HL-60/S4 treated with phorbol 12-myristate 13-acetate at 8.2 ng/mL for 4 days and 3 days (cell line): ENCODE measurements around the gene GPAM.

Source experiments
- in situ Hi-C: fragments of 300-500 bp; cut with MboI; formaldehyde crosslinking; loops from 2 replicates; pipeline ENCODE4 v1.15.0; 2022; ENCODE audit warnings: low sequenced_read_pairs

GPAM gene

DNA sequence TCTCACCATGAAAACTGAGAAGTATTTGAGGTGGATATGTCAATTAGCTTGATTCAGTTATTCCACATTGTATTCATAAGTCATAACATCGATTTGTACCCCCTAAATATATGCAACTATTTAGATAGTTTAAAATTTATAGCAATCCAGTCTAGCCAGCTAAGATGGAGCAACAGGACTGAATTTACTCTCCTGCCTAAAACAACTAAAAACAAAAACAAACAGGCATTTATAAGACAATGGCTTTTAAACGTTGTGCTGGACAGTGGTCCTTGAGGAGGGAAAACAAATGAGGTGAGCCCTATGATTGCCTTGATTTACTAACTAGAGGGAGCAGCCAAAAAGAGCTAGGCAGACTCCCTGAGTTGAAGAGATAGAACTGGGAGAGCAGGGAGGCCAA lies 814 bp upstream of the GPAM start:
- in situ Hi-C loops = no loop called here

DNA sequence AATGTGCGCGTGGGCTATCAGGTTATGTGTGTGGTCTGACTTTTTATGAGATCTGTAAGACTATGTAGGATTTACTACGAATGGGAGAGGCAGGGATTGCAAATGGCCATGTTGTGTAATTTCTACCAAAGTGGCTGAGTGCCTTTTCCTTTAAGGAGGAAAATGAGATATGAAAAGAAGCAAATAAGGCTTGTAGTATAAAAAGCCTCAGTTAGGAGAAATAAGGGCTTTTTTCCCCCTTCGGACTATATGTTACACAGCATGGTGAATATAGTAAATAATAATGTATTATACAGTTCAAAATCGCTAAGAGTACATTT lies 447 bp upstream of the GPAM start:
- in situ Hi-C loops = no loop called here

DNA sequence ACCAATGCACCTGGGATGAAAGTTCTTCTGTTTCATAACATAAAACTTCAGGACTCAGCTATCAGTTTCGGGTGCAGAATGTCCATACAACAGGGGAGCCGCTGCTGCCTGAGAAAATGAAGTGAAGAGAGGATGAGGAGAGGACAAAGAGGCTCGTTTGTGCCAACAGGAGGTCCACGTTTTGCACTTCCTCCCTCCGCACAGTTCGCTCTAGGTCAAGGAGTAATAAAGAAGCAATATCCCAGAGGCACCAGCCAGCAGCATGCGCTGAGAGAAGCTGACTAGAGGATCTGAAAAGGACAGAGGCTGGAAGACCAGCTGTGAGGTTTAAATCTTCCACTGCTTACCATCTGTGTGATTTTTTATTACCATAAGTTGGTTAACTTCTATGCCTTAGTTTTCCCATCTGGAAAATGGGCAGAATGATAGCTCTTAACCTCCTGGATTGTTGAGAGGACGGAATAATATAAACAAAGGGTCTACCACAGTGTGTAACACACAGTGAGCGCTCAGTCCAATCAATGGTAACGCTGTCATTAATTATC lies 709 bp downstream of the GPAM start:
- in situ Hi-C loops = no loop called here

DNA sequence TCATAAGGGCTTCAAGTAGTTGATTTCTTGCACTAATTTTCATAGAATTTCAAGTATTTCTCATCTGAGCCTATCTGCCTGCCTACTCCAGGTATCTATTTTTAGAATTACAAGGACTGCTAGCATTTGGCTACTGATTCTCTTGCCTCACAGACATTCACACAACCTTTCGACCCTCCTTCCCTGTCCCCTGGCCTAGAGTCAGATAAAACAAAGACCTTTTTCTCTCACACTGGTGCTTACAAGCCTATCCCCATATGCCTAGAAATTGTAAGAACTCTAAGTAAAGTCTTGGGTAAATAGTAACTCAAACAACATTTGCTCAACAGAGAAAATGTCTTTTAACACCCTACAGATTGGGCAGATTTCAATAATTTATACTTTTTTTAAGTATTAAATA lies 6.3 kb downstream of the GPAM start:
- in situ Hi-C loops = no loop called here

DNA sequence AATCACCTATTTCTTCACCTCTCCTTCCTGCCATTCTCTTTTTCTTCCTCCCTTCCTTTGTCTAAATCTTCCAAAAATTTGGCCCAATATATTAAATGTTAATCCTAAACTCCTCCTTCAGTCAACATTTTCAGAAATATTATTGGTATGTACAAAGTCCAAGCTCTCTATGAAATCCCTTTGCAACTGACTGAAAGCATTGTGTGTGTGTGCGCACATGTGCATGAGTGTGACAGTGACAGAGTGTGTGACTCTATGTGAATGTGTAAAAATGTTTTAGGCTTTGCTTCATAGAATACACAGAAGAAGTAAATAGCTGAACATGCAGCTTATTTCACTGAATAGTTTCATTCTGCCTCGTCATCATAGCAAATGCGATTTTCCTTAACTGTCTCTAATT lies 7.0 kb downstream of the GPAM start:
- in situ Hi-C loops = no loop called here

DNA sequence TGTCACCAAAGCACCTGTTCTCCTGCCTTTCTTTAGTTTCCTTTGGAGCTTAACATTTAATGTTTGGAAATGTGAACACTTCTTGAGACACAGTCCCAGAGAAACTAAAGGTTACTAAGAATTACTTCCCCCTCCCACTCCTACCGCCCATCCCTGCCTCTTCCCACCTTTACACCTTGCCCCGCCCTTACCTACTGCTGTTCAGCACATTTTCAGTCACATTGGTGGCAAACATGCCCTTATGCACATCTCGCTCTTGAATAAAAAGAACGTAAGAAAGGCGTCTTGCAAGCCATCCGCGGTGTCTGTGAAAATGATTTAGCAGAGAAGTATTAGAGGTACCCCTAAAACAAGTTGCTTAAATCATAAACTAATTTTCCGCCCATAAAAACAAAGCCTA lies 8.2 kb downstream of the GPAM start:
- in situ Hi-C loops = no loop called here

DNA sequence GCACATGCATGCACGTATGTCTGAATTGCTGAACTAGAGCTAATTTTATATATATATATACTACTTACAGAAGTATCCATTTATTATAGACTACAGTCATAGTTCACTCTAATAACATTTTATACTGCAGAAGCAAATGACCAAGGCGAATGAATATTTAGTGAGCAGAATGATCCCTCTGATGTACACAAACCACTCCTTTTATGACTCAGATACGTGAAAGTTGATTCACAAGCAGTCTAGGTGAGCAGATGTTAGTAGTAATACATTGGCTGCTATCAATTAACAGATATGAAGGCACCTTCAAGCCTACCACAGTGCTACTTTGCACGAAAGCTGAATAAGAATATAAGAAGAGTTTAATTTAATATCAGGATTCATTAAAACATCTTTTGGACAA lies 10.4 kb downstream of the GPAM start:
- in situ Hi-C loops = no loop called here

DNA sequence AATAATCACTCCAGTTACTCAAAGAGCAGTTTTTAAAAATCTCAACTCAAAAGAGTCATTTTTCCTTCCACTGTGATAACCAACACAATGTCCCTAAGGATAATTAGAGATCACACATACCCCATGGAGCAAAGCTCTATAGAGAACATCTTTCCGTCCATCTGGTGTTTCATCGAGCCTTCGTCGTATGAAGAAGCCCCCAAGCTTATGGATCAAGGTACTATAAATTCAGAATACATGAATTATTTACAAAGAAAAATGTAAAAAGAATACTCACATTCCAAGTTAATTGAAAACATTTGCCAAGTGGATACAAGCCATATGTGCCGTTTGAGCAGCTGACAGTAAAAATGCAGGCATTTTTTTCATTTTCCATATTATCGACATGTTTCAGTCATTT lies 14.8 kb downstream of the GPAM start:
- in situ Hi-C loops = no loop called here

DNA sequence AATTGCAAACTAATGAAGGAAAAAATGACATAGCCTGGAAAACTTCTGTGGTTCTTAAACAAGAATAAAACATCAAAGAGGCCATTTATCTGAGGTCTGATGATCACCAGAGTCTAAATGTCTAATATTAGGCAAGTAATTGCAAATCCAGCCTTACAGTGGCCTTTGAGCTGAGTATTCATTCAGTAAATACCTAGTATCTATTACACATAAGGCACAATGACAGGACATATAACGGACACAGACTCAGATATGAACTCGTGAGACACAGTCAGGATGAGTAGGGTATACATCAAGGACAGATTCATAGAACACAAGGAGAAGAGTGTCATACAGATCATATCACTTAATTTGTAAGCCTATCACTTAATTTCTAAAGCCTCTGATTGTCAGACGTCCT lies 16.8 kb downstream of the GPAM start:
- in situ Hi-C loops = no loop called here

DNA sequence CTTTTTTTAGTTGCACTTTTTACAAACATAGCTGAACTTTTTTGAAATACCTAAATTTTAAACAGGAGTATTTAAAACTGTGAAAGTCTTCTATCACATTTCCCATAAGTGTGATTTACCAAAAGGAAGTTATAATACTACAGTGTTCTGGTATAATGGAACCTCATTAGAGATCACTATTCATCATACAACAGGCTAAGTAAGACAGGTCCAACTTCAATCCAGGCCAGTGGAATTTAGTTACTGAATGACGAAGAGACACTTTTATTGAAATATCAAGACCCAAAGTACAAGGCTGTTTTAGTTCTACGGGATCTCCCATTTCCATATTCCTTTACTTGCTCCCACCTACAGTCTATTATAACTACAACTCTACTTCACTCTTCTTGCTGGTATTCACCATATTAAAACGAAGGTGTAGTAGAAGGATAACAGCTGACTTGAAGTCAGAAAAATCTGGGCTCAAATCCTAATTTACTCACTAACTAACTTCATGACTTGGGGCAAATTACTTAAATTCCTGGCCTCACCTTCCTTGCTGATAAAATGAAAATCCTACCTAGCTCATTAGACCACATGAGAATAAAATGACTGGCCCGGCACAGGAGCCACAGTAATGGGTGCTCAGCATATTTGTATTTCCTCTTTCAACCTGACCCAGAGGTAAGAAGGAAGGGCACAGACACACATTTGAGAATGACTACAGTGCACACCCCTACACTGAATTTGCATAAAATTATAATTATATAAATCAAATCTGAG lies 21.6 kb downstream of the GPAM start:
- in situ Hi-C loops = no loop called here

DNA sequence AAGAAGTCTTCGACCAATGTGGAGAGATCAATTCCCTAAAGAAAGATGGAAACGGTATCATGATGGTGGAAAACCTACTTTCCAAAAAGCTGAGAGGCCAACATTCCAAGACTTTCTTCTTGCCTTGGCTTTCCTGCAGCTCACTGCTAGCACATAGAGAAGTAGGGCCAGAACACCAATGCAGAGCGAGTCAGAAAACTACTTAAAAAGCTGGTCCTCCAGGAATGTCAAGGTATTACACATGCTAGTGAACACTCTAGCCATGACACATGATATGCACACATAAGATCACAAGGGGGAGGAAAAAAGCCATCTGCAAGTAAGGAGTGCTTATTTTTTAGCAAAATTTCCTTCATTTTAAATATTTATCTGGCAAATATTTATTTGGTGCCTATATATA lies 22.7 kb downstream of the GPAM start:
- in situ Hi-C loops = no loop called here

DNA sequence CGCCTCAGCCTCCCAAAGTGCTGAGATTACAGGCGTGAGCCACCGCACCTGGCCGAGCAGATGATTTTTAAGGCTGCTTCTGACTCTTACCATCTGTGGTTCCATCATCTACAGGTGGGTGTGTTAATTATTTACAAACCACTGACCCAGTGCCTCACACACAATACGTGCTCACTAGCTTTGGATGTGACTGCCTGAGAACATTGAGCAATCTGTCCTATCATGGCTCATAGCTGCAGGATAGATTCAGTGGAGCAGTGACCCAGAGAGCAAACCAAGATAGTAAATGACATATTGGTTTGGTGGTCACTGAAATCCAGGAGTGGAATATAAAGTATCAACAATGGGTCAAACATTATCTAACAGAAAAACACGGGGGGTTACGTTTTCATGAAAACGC lies 24.1 kb downstream of the GPAM start:
- in situ Hi-C loops = no loop called here

DNA sequence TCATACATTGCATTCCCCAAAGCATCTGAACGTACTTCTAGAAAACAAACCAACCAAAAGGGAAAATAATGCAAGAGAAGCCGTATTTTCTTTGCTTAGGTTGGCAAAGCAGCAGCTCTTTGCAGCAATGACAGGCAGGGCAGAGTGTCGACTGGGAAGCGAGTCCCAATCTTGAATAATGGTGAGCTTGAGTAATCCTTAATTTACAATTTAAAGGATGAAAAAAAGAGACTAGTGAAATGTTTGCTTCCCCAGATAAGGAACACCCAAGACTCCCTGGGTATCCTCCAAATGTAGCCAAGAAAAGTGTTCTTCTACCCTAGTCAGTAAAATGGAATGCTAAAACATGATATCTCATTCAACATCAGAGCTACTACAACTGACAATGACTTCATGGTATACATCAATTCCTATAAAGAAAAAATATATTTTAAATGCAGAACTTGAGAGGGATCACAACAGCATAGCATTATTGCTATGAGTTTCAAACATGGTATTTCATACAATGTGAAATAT lies 32.0 kb downstream of the GPAM start:
- in situ Hi-C loops = no loop called here

DNA sequence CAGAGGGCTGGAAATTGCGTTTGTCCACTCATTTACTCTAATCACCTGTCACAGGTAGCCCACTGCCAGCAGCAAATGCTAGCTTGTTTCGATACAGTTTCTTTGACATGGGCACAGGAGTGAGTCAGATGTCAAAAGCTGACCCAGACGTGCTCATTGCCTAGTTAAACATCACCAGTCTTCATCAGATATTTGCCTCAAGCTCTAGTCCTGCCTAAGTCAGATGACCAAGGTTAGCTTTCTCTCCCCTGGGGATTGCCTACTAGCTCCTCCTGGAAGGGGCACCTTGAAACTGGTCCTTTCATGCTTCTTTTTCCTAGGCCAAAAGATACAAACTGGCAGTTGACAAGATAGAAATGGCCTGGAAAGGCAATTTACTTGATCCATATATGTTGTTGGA lies 35.2 kb downstream of the GPAM start:
- in situ Hi-C loops = no loop called here

DNA sequence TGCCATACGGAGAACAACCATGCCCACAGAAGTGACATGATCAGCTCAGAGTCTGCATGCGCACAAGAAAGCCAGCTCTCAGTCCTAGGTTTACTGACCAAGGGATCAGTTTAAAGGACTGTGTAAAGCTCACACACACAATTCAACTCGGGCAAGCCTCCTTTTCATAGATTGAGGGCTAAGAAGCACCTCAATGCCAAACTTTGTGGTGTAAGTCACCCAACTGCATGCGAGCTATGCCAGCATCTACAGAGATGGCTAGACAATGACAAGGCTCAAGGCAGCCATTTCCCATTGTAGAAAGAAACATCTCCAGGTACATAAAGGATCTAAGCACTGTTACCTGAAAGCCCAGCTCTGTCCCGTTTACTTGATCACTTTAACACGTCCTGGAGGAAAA lies 36.8 kb downstream of the GPAM start:
- in situ Hi-C loops = no loop called here

DNA sequence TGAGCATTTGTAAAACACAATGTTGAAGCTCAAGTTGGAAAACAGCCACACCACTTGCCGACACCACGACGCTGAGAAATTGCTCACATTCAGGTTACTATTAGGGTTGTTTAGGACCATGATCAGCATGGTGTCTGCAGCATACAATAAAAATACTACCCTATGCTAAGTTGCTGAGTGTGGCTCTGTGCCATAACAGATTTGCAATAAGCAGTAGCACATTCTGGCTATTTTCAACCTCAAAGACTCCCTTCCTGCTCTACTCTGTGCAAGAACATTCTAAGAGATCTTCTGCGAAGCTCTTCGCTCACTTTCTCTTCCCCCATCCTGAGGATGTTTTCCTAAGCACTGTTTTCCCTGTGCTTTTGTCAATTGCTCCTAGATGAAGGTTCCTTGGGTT lies 38.3 kb downstream of the GPAM start:
- in situ Hi-C loops = no loop called here

DNA sequence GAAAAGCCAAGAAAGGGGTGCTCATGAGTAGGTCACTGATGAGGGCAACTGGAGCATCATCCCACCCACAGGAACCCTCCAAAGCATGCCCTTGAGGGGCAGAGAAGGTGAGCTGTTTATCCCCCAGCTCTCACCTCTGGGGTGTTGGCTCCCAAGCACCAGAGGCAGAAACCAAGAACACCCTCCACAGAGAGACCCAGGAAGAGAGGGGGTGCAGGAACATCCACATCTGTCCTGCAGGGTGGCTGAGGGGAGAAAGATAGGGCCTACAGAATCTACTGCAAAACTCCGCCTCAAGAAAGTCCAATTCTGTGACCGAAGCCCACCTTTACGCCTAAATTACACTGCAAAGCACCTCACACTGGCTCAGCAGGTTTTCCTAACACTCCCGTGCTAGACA lies 40.1 kb downstream of the GPAM start:
- in situ Hi-C loops = no loop called here

DNA sequence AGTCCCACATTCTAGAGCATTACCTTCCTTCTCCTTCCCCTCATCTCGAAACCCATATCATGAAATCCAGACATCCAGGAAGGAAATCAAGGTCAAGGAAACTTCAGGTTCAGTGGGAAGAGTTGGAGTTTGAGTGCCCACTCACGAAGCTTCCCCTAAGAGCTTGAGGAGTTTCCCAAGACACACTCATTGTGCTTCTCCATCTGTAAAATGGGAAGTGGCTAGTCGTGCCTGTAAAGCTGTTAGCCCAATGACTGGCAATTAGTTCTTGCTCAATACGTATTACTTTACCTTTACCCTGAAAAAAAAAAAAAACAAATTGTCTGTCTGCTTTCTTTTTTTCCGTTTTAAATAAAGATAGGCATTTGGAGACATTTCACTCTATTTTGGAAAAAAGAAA lies 42.3 kb downstream of the GPAM start:
- in situ Hi-C loops = no loop called here

DNA sequence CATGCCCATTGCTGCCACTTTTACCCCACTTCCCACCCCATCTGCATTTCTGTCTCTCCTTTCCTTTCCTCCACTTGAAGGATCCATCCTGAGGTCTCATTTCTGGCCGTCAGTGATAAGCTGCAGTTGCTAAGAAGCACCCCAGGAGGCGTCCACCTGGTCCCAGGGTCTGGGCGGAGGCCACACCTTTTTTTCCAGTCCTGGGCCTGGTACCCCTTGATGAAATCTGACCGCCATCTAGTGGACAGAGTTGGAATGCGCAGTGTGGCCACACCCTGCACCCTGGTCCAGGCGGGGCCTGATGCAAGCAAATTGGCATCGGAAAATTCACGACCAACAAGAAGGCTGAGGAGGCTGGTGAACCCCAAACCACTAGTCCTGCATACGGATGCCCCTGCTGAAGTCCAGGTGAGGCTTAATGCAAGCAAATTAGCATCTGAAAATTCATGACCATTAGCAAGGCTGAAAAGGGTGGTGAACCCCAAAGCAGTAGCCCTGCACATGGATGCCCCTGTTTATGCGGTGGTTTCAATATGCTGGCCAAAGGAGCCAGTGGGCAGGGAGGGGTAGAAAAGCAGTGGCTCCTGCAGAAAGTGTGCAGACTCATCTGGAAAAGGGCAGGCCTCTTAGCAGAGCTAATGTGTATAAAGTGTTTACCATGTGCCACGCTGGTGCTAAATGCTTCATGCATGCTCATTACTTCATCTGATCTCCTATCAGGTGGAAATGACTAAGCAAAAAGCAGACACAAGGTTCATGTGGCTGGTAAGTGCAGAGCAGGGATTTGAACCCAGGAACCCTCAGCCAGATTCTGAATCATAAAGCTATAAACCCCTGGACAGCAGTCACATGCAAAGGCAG lies 43.2 kb downstream of the GPAM start:
- in situ Hi-C loops = no loop called here

DNA sequence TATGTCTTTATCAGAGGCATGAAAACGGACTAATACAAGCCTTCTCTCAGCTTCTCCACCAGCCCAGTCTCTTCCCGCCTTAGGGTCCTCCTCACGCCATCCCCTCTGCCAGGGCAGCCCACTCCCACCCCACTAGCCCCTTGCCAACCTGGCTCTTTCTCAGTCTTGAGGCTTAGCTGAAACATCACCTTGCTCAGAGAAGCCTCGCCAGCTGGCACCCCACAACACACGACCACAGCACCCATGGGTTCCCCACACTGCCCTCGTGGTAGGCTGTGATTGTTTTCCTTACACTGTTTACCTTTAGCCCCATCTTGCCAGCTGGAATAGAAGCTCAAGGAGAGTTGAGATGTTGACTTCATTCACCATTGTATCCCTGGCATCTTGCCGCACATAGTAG lies 44.4 kb downstream of the GPAM start:
- in situ Hi-C loops = no loop called here

DNA sequence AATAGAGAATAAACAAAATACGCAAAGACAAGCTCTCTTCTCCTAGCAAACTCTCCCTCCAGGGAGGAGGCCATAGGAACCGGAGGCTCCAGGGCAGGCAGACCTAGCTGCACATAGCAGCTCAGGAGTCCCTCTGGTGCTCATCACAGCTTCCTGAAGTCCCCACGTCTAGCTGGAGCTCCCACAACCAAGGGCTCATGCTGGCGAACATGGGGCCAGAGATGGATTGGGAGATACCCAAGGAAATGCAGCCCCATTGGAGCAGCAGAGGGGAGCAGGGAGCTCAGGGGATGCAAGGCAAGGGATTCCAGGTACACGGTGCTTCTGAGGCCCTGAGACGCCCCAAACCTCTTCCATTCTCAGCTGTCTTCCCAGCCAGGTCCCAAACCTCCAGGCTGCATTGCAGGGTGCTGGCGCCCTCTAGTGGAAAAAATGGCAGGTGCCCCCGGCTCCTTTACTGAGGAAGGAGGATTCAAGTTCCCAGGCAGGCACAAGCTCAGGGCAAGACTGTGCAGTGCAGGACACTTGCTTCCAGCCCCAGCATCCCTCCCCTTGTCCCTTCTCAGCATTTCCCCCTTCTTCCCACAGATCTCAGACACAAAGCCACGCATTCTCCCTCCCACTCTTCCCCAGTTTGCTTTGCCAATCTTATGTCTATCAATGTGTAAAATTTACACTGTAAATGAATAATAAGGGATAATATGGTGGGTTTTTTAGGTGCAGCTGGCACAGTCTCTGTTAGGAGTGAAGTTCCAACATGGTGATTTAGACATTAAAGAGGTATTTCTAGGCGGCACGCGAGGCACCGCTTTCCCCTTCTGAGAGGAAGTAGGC lies 46.2 kb downstream of the GPAM start:
- in situ Hi-C loops = no loop called here
